Myometrial cell (primary cell): ENCODE results near the gene BBS10. TPM values are rescaled to one million over a fixed set of nuclear protein-coding genes. Genes with fewer than 3 reads are reported as not detected.

Source experiments
- total RNA-seq: library from RNA; depleted of rRNA; stranded (reverse); fragments of >200 nt; gene quantifications from 2 replicates; pipeline ENCODE4 v1.2.3, GENCODE V29; 2015

Gene BBS10
- 13.5 and 17.7 TPM in 2 replicates for total RNA-seq

DNA sequence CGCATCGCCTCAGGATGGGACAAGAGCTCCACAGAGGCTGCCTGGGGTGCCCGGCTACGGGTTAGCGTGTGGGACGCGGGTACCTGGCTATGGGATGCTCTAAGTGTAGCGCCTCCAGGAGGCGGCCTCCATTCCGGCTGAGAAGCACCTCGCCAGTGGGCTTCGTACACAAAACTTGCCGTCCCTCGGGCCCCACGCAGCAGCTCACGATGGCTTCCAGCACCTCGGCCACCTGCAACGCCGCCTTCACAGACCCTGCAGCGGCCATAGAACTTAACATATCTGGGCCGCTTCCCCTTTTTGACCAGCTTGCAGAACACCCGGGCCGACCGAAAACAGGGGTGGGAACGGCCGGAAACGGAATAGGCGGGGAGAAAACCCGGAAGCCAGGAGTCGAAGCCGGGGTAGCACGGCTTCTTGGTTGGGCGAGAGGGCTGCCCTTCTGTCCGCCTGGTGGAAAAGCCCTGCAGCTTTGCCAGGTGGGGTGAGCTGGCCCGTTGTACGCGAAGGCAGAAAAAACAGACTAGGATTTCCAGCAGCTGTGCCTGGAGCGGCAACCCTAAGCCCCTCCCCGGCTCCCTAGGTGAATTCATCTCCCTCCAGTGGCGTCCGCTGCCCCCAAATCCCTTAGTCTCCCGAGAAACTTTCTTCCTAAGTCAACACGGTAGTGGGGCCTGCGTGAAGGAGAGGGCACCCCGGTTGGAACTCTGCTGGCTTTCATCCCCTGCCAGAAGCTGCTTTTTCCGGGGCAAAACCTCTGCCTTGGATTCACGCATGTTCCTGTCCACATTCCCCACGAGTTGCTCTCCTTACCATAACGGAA is at the start of gene BBS10:
Gene BBS10 (minus strand): TSS at position 337 of the 823 bp plus-strand sequence. CDS start 57 bp downstream, at position 280.

Other genes starting within 250 kb of the BBS10 start
- 42.7 and 50.7 TPM in 2 replicates for gene OSBPL8, start 211.4 kb upstream of the BBS10 start, total RNA-seq